ENCODE data around the gene MUSK.

- TF ChIP-seq CTCF (IDR thresholded peaks at IDR 0.05; ENCODE audit: insufficient read depth, low read length, poor library complexity, severe bottlenecking), result no peak
- TF ChIP-seq EZH2phosphoT487 (conservative IDR thresholded peaks at IDR 0.05; ENCODE audit: low read length), result no peak
These were observed 8.6 kb upstream of the MUSK start for GRCh38 chr9:110659891-110660541.

All from SU-DHL-6 (cell line).